GM12865 (cell line): Measurements from ENCODE around the gene CCL20.

Experiments used
- DNase-seq: peaks from one replicate; pipeline ENCODE4 v3.0.0; 2010; ENCODE audit warnings: low read depth
- H3K4me3 ChIP-seq: 2 replicates; pipeline ENCODE4 v1.5.1; 2011; ENCODE audit warnings: mild to moderate bottlenecking, low read depth, low read length, control low read depth
- CTCF ChIP-seq: IDR thresholded peaks from 2 replicates; pipeline ENCODE4 v1.5.1; 2011; ENCODE audit warnings: low read length, control low read depth, low read depth, inconsistent platforms; ENCODE audit not compliant: insufficient read depth; ENCODE audit errors: missing control alignments

The CCL20 gene

GRCh38 chr2:227849906-227850305 is 36.3 kb downstream of the CCL20 start:
- no peak overlapping the region for H3K4me3 ChIP-seq
- no peak for TF ChIP-seq CTCF
- DNase-seq = no peak

- no peak overlapping the region for H3K4me3 ChIP-seq
- TF ChIP-seq CTCF = no peak
- peak; percentile 12 for DNase-seq
Observed at GRCh38 chr2:227853204-227853629, 39.6 kb downstream of the CCL20 start.

GRCh38 chr2:227853765-227854271 is 40.2 kb downstream of the CCL20 start:
- H3K4me3 ChIP-seq = no peak overlapping the region
- no peak for DNase-seq
- no peak for TF ChIP-seq CTCF

- H3K4me3 ChIP-seq = no peak overlapping the region
- no peak for DNase-seq
- TF ChIP-seq CTCF = no peak
Observed at GRCh38 chr2:227855440-227855839, 41.8 kb downstream of the CCL20 start.

- no peak for TF ChIP-seq CTCF
- no peak overlapping the region for H3K4me3 ChIP-seq
- no peak for DNase-seq
Observed at GRCh38 chr2:227856697-227857096, 43.1 kb downstream of the CCL20 start.

- no peak for TF ChIP-seq CTCF
- no peak for DNase-seq
- no peak overlapping the region for H3K4me3 ChIP-seq
Observed at GRCh38 chr2:227860221-227860641, 46.6 kb downstream of the CCL20 start.

- no peak for DNase-seq
- H3K4me3 ChIP-seq = no peak overlapping the region
- no peak for TF ChIP-seq CTCF
Observed at GRCh38 chr2:227861011-227861410, 47.4 kb downstream of the CCL20 start.
